GM21390 (cell line): ENCODE results near the gene UFD1.

ENCODE experiments used
- ATAC-seq: cut with Tn5 transposase; IDR thresholded peaks from one replicate; pipeline ENCODE4 v1.9.1; 2021; ENCODE audit not compliant: unreplicated experiment

UFD1 gene, protein sequence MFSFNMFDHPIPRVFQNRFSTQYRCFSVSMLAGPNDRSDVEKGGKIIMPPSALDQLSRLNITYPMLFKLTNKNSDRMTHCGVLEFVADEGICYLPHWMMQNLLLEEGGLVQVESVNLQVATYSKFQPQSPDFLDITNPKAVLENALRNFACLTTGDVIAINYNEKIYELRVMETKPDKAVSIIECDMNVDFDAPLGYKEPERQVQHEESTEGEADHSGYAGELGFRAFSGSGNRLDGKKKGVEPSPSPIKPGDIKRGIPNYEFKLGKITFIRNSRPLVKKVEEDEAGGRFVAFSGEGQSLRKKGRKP

DNA sequence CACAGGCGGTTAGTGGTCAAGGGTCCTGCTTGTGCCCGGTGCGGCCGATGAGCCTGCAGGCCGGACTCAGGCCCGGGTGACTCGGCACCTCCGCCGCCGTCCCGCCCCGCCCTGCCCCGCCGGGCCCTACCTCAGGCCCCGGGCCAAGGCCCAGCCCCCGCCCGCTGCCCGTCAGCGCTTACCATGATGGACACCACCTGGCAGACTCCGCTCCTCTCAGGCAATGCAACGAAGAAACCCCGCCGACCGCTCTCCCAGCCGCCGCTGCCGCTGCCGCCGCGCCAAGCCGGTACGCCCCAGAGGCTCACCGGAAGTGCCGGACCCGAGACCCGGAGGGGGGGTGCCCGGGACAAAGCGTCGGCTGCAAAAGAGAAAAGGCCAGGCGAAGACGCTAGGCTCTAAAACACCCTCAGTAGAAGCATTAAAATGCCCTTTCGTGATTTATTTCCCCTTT is at the start of gene UFD1:
Gene UFD1 (minus strand): TSS at position 293 of the 454 bp plus-strand sequence. CDS start 108 bp downstream, at position 185.
- peak; percentile 37 for ATAC-seq

DNA sequence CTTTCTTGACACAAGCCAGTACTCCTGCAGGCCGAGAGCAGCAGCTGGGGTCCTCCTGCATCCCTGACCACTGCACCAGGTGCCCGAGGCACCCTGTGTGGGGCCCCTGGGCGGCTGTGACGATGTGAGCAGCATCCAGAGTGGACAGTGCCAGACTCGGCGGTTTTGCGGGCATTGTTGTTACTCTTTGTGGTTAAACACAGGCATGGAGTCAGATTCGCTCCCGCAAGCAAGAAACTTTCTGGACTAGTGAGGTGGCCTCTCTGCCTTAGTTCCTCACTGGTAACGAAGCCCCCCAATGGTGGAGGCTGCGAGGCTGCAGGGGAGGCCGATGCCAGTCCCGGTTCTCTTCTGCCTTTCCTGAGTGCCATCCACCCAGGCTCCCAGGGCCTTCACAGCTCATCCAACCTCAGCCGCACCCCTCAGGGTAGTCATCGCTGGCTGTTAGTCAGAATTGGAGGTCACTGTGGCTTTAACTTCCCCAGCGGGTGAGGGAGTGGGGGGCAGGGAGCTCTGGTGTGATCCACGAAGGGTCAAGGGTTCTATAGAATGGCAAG is 48.9 kb upstream of the UFD1 start:
- ATAC-seq = no peak

DNA sequence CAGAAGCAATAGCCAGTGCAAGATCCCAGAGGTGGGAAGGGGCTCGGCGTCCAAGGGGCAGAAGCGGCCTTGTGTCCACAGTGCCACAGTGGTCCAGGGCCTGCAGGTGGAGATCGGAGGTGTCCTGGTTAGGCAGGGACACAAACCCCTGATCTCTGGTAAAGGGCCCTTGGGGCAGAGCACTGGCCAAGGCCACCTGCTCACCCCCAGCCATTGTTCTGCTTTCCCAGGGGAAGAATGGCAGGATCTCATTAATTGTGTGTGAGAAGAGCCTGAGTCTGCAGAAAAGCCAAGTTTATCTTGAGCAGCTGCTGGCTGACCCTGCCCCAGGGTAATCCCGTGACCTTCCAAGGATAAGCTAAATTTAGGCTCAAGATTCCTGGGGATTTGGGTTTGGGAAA is 48.3 kb upstream of the UFD1 start:
- no peak for ATAC-seq

DNA sequence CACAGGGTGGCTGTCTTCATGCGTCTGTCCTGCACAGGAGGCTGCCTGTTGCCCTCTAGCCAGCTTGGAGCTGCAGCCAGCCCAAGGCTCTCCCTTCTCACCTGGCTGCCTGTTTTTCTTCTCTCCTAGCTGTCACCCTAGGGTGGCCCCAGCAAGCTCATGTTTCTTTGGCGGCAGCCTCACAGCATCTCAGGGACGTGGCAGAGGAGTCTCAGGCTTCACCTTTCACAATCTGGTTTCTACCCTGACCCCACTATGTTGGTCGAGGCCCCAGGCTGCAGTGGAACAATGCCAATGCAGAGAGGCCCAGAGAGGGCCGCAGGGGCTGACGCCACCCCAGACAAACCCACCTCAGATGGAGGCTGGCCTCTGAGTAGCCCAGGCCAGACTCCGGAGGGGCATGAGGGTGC is 47.7 kb upstream of the UFD1 start:
- no peak for ATAC-seq

DNA sequence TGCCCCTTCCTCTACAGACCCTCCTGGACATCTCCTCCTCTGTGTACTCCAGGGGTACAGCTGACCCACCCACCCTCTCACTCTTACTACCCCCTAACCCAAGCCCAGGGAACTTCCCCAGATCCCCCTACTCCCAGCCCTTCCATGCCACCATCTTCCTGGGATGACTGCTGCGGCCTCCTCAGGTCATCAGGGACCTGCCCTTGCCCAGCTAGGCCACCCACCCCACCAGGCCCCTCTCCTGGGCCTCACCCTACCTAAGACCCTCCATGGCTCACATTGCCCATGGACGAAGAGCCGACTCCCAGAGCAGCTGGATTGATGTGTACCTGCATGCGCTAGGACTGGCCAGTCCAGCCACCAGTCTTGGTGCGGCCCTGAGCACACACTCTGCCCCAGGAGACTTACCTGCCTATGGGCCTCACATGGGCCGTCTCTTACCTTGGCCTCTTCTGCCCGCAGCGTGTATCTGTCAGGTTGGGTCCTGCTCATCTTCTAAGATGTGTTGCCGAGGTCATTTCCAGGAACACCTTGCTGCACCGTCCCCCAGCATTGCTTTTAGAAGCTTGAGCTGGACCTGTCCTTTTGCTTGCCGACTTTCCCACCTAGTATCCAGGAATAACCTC is 47.2 kb upstream of the UFD1 start:
- ATAC-seq = no peak

DNA sequence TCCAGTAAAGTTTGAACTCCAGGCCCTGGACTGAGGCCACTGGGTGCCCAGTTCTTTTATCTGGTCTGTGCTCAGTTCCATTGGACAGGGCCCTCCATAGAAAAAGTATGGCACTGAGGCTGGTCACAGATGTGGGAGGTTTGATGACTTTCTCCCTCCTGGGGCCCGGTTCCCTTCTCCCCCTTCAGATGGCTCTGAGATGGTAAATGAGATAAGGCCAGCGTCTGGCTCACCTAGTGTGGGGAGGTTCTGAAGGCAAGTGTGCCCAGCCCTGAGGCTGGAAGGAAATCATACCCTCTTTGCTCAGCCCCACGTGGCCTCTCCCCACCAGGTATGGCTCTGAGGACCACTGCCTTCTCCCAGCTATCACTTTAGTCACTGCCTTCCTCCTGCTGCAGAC is 46.7 kb upstream of the UFD1 start:
- ATAC-seq = no peak

DNA sequence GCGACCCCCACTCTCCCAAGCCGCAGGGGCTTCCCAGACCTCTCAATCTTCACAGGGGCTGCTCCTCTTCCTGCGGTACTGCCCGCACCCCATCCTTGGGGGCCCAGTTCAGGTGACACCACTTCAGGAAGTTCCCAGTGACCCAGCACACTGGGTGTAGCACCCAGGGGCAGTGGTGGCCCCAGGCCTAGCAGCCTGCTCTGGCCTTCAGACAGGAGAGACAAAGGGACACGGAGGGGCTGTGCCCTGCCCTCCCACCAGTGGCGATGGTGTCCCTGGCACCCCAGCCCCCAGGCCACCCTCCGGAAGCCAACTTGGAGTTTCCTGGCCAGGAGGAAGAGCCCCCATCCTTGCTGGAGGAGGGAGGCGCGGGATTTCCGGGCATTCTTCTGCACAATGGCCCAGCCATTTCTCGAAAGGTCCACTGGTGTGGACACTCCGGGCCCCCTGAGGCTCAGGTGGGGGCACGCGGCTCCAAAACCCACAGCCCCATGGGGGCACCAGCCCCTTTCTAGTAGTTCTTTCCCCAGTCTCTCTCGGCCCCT is 46.2 kb upstream of the UFD1 start:
- no peak for ATAC-seq

DNA sequence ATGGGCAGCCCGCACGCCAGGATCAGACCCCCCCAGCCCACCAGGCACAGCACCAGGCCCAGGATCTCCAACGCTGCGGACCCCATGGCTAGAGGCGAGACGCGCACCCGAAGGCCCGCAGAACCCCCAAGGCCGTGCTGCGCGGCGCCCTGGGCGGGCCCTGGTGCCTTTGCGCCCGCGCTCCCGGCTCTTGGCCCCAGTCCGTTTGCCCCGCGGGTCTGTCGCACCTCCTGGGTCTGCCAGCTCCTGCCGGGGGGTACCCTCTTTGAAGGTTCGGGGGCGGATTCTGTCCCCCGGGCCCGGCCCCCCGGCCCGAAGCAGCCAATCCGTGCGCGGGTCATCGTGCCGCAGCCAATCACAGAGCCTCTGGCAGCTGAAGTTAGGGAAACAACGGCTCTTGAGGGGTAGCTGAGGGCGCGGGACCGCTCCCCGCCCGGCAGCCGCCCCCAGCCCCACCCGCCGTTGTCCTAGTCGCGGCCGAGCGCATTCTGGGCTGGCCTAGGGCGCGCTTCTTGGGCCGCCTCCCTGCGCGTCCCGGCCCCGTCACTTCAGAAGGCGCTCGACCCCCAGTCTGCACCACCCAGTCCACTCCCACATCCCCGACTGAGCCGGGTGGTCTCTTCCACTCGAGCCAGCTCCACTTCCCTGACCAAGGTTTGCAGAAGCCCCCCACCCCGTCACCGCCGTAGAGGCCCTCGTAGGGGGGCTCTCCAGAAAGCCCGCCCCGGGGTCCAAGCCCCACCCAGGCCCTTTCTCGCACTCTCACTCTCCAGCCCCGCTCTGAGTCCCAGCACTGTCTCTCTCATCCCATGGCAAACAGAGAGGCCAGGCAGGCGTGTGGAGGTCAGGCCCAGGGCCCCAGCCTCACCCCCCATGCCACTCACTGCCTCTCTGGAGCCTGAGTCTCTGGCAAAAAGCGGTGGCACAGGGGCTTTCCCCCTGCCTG is 45.5 kb upstream of the UFD1 start, which contains the start of gene CLDN5:
Gene CLDN5 (minus strand): TSS at position 241 of the 946 bp plus-strand sequence. CDS start 155 bp downstream, at position 86.
- no peak for ATAC-seq

DNA sequence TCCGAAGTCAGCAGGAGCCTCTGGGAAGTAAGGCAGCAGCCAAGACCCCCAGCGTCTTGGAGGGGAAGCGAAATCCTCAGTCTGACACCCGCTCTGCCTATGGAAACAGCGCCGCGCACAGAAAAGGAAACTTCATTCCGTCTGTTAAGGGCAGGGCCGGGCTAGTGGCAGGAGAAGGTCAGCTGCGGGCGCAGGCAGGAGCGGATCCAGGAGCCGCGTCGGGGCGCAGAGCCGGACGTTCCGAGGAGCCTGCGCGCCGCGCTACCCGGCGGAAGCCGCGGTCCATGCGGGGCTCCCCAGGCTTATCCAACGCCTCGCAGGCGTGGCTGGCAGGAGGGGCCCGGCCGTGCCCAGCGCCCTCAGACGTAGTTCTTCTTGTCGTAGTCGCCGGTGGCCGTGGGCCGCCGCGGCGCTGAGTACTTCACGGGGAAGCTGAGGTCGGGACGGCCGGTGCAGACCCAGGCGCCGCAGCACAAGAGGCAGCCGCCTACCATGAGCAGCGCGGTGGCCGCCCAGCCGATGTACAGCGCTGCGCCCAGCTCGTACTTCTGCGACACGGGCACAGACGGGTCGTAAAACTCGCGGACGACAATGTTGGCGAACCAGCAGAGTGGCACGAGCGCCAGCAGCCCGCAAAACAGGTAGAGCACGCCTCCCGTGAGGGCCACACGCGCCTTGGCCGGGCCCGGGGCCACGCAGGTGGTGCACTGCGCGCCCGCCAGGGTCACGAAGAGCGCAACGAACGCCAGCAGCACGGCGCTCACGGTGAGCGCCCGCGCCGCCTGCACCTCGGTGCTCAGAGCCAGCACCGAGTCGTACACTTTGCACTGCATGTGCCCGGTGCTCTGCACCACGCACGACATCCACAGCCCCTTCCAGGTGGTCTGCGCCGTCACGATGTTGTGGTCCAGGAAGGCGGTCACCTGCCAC is 44.5 kb upstream of the UFD1 start:
- ATAC-seq = no peak

DNA sequence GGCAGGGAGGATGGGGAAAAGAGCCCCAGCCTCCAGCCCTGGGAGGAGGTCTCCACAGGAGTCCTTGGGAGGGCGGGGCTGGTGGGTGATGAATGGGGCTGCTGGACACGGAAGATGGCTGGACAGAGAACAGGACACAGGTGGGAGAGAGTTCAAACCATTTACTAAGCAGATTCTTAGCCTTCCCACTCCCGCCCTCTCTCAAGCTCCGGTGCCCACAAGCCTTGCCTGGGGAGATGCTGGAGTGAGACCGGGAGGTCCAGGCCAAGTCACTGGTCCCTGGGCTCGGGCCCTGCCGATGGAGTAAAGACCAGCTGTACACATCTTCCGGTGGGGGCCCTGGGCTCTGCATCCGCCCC is 43.9 kb upstream of the UFD1 start:
- ATAC-seq = no peak

DNA sequence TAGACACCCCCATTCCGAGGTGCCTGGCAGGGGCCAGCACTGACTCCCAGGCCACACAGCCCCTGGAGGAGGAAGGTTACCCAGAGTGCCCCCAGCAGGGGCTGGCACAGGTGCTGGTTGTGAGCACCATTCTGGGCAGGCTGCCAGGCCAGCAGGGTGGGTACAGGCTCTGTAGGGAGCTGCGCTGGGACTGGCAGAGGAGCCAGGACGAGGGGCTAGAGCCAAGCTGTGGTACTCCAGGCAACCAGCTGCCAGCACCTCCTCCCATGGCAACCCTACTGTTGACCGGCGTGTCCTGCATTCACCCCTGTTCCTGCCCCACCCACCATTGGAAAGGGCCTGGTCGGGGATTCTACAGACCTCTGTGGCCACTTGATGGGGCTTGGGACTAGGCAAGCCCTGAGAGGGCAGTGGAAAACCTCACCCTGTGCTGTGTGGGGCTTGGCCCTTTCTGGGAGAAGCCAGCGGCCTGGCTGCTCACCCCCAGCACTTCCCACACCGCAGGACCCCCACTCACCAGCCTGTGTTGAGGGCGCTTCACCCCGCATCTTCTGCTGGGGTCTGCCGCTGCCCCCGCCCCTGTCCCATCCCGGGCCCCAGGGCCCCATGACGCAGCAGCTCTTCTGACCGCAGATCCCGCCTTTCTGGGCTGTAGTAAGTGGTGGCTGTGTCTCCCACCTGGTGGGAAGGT is 43.3 kb upstream of the UFD1 start:
- no peak for ATAC-seq

DNA sequence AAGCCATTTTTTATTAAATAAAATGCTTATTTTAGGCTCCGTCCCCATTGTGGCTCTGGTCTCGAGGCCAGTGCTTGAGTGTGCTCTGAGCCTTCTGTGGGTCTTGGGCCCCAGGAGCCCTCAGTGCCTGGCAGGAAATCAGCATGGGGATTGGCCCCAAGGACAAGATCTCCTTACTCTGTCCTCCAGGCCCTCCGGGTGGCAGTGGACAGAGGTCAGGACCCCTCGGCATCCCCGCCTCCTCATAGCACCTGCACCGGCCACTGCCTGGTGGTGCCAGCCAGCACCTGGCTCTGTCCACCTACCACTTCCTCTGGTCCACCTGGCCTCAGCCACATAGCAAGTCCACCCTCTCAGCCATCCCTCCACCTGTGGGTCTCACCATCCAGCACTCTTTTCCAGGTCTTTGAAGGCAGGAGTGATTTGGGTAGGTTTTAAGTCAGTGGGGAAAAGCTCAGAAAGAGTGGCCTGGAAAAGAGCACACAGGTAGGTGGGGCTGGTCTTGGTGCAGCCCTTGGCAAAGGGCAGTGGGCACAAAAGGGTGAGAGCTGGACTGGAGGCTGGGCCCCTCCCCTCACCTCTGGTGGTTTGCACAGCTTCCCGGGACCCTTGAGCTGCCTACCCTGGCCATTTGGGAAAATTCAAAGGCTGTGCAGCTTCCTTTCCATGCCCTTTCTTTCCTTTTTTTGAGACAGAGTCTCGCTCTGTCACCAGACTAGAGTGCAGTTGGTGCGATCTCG is 41.7 kb upstream of the UFD1 start:
- ATAC-seq = no peak

DNA sequence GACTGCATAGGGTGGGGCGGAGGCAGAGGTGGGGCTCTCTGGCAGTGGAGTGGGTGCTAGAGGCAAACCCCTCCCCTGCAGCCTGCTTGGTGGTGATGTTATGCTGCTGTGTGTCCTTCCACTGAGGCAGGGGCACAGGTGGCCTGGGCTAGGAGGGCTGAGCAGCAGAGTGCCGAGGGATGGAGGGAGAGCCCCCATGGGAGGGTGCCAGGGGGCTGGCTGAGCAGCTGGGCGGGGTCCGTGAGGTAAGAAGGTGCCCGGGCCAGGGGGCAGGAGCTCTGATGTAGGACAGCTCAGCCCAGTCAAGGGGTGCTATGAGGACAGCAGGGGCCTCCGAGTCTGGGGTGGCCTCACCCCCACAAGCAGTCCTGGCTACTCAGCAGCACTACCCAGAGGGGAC is 41.0 kb upstream of the UFD1 start:
- no peak for ATAC-seq

DNA sequence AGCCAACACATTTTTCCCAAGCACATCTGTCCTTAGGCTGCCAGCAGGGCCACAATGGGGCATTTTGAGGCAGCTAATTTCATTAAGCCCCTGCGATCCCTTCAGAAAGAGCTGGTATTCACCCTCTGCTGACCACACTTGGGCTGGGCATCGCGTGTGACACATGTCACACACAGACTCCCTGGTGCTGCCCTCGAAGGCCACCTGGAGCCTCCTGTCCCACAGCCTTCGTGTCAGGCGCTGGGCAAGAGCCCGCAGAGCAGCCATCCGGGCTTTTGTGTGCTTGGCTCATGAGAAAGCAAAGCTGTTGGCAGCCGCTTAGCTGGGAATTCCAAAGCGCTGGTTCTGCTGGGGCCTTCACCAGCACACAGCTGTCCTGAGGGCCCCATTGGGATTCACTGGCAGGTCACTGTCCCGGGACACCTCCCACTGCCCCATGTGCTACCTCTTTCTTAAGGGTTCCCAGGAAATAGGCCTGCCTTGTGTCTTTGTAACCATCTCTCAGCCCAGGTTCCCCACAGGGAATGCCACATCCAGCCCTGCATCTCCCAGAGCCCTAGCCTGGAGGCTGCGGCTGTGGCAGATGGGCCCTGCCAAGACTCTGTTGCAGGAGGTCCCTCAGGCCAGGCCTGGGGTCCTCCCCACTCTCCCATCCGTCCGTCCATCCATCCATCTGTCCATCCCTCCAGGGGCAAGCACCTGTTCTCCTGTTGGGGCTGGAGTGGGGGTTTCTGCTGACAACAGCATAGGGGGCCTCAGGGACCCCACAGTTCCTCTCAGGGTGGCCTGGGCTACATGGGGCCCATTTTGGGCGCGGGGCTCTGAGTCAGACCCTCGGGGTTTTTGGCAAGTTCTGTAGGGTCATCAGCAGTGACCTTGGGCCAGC is 40.3 kb upstream of the UFD1 start:
- no peak for ATAC-seq

DNA sequence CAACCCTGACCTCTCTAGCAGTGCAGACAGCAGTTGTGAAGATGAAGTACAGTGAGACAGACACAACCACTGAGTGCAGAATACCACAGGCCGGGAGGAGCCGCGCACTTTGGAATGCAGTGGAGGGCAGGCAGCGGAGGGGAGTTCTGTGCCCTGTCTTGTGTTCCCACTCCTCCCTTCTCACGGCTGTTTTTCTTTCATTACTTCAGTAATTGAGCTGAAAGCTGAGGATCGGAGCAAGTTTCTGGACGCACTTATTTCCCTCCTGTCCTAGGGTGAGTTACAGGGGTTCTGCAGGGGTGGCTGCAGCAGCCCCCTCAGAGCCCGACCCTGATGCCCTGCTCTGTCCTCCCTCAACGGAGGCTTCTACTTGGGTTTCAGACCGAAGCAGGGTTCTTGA is 39.6 kb upstream of the UFD1 start:
- ATAC-seq = no peak

DNA sequence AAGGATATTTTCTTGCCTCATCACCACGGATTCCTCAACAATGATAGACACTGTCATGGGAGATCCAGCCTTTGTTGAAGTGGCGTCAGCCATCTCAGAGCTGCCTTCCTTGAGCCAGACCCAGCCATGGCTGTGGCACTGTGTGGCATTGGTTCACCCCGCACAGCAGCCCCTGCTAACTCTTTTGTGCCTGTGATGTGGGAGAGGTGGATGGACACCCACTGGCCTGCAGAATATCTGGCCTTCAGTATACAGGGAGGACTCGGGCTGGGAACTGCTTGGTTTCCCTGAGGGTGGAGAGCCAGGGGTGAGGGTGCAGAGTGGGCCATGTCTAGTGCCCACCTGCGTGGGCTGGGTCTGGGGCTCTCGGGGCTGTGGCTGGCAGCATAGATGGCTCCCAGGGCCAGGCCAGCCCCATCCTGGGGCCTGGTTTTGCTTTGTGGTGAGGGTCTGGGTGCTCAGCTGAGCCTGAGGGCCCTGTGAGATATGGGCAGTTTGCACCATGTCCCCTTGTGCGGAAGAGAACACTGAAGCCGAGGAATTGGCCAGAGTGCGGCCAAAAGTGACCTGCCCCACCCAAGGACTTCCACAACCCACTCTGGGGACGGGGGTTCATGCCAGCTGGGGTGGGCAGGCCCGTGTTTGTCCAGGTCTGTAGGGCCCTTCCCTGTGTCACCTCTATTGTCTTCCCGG is 39.1 kb upstream of the UFD1 start:
- no peak for ATAC-seq

DNA sequence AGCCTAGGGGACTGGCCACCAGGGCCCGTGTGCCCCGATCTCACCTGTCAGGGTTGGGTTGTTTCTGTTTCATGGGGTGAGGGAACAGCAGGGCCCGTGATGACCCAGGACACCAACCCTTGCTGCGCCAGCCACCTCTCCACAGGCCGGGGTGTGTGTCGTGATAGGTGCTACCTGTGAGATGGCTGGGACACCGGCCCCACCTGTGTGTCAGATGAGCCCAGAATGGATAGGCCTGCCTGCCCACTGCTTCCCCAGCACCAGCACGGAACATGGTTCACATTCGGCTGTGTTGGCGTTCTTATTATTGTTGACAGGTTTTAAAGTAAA is 38.1 kb upstream of the UFD1 start:
- no peak for ATAC-seq
